Measurements from ENCODE around the gene CCDC157. TPM values are rescaled to one million over a fixed set of nuclear protein-coding genes. Genes with fewer than 3 reads are reported as not detected.

CCDC157 gene
- total RNA-seq, 1 experiment from 2014 or later: 0.82 TPM

- H4K20me1 ChIP-seq (ENCODE audit: insufficient read depth, low read depth, low read length): no peaks in the 10 kb centered on the region
- no peaks in the 10 kb centered on the region for H3K79me2 ChIP-seq (ENCODE audit: low read length)
Observed at GRCh38 chr22:30338802-30339201, 18.0 kb upstream of the CCDC157 start.

GRCh38 chr22:30340911-30341685 lies 15.7 kb upstream of the CCDC157 start:
- no peak overlapping the region for H2AFZ ChIP-seq (ENCODE audit: low read length)
- no peaks in the 10 kb centered on the region for H3K9me2 ChIP-seq (replicated peaks; ENCODE audit: insufficient read depth, low read length)
- no peaks in the 10 kb centered on the region for H3K79me2 ChIP-seq (ENCODE audit: low read length)
- H3K4me1 ChIP-seq (ENCODE audit: low read length): no peaks in the 10 kb centered on the region
- H3K9me3 ChIP-seq (ENCODE audit: low read length): no peaks in the 10 kb centered on the region
- H3K9ac ChIP-seq (ENCODE audit: low read length): no peak overlapping the region
- no peaks in the 10 kb centered on the region for H3K27me3 ChIP-seq (ENCODE audit: low read length)
- no peak overlapping the region for H3K4me3 ChIP-seq (ENCODE audit: low read length)
- H3K4me2 ChIP-seq (ENCODE audit: low read depth, low read length, poor library complexity, severe bottlenecking): no peak overlapping the region
- H3K36me3 ChIP-seq (ENCODE audit: insufficient read depth, low read length): peaks cover 54% of the 10 kb centered on the region
- H3K27ac ChIP-seq (ENCODE audit: low read length): no peak overlapping the region
- no peaks in the 10 kb centered on the region for H4K20me1 ChIP-seq (ENCODE audit: insufficient read depth, low read depth, low read length)
- DNase-seq: no peak

More at GRCh38 chr22:30338802-30339201, 18.0 kb upstream of the CCDC157 start:
- Histone ChIP-seq H3K9me3 (ENCODE audit: low read length) (no peaks in the 10 kb centered on the region), H2AFZ (ENCODE audit: low read length) (no peak overlapping the region), H3K4me2 (ENCODE audit: low read depth, low read length, poor library complexity, severe bottlenecking) (no peak overlapping the region), H3K36me3 (ENCODE audit: insufficient read depth, low read length) (peaks cover 47% of the 10 kb centered on the region), H3K9ac (ENCODE audit: low read length) (no peak overlapping the region), H3K4me1 (ENCODE audit: low read length) (no peaks in the 10 kb centered on the region), H3K4me3 (ENCODE audit: low read length) (no peak overlapping the region), H3K27ac (ENCODE audit: low read length) (no peak overlapping the region), H3K9me2 (replicated peaks; ENCODE audit: insufficient read depth, low read length) (no peaks in the 10 kb centered on the region), H3K27me3 (ENCODE audit: low read length) (no peaks in the 10 kb centered on the region)
- no peak for DNase-seq

GRCh38 chr22:30344447-30345200 lies 12.2 kb upstream of the CCDC157 start:
- Histone ChIP-seq H3K4me3 (ENCODE audit: low read length) (no peak overlapping the region), H3K9ac (ENCODE audit: low read length) (no peak overlapping the region), H3K9me2 (replicated peaks; ENCODE audit: insufficient read depth, low read length) (no peaks in the 10 kb centered on the region), H3K4me1 (ENCODE audit: low read length) (no peaks in the 10 kb centered on the region), H3K27ac (ENCODE audit: low read length) (no peak overlapping the region), H3K27me3 (ENCODE audit: low read length) (no peaks in the 10 kb centered on the region), H3K4me2 (ENCODE audit: low read depth, low read length, poor library complexity, severe bottlenecking) (no peak overlapping the region), H4K20me1 (ENCODE audit: insufficient read depth, low read depth, low read length) (0 out of 2 replicates have a peak, but pooled peaks cover 6% of the 10 kb centered on the region), H3K79me2 (ENCODE audit: low read length) (peaks cover 22% of the 10 kb centered on the region), H2AFZ (ENCODE audit: low read length) (no peak overlapping the region), H3K36me3 (ENCODE audit: insufficient read depth, low read length) (peaks cover 66% of the 10 kb centered on the region), H3K9me3 (ENCODE audit: low read length) (no peaks in the 10 kb centered on the region)
- no peak for DNase-seq

- Histone ChIP-seq H3K4me3 (ENCODE audit: low read length) (no peak overlapping the region), H3K27ac (ENCODE audit: low read length) (no peak overlapping the region), H3K9ac (ENCODE audit: low read length) (no peak overlapping the region), H3K9me2 (replicated peaks; ENCODE audit: insufficient read depth, low read length) (no peaks in the 10 kb centered on the region), H3K36me3 (ENCODE audit: insufficient read depth, low read length) (peaks cover 76% of the 10 kb centered on the region), H3K9me3 (ENCODE audit: low read length) (no peaks in the 10 kb centered on the region), H2AFZ (ENCODE audit: low read length) (no peak overlapping the region), H3K4me2 (ENCODE audit: low read depth, low read length, poor library complexity, severe bottlenecking) (no peak overlapping the region), H4K20me1 (ENCODE audit: insufficient read depth, low read depth, low read length) (peaks cover 9% of the 10 kb centered on the region; the same call in 1 of the 2 replicates), H3K4me1 (ENCODE audit: low read length) (no peaks in the 10 kb centered on the region), H3K27me3 (ENCODE audit: low read length) (no peaks in the 10 kb centered on the region), H3K79me2 (ENCODE audit: low read length) (peaks cover 48% of the 10 kb centered on the region)
- no peak for DNase-seq
Observed at GRCh38 chr22:30347255-30347892, 9.4 kb upstream of the CCDC157 start.

GRCh38 chr22:30348404-30348803 lies 8.4 kb upstream of the CCDC157 start:
- H3K9ac ChIP-seq (ENCODE audit: low read length): no peak overlapping the region
- no peak overlapping the region for H3K4me3 ChIP-seq (ENCODE audit: low read length)
- no peaks in the 10 kb centered on the region for H3K9me3 ChIP-seq (ENCODE audit: low read length)
- H3K9me2 ChIP-seq (replicated peaks; ENCODE audit: insufficient read depth, low read length): no peaks in the 10 kb centered on the region
- peaks cover 73% of the 10 kb centered on the region for H3K36me3 ChIP-seq (ENCODE audit: insufficient read depth, low read length)
- peaks cover 56% of the 10 kb centered on the region for H3K79me2 ChIP-seq (ENCODE audit: low read length)
- H3K27ac ChIP-seq (ENCODE audit: low read length): no peak overlapping the region
- no peaks in the 10 kb centered on the region for H3K4me1 ChIP-seq (ENCODE audit: low read length)
- no peak overlapping the region for H2AFZ ChIP-seq (ENCODE audit: low read length)
- DNase-seq: no peak
- H3K27me3 ChIP-seq (ENCODE audit: low read length): no peaks in the 10 kb centered on the region
- H3K4me2 ChIP-seq (ENCODE audit: low read depth, low read length, poor library complexity, severe bottlenecking): no peak overlapping the region
- peaks cover 9% of the 10 kb centered on the region; the same call in 1 of the 2 replicates for H4K20me1 ChIP-seq (ENCODE audit: insufficient read depth, low read depth, low read length)

- Histone ChIP-seq H4K20me1 (ENCODE audit: insufficient read depth, low read depth, low read length) (peaks cover 11% of the 10 kb centered on the region; the same call in 1 of the 2 replicates), H3K4me1 (ENCODE audit: low read length) (no peaks in the 10 kb centered on the region), H2AFZ (ENCODE audit: low read length) (no peak overlapping the region), H3K4me3 (ENCODE audit: low read length) (no peak overlapping the region), H3K36me3 (ENCODE audit: insufficient read depth, low read length) (peaks cover 69% of the 10 kb centered on the region), H3K4me2 (ENCODE audit: low read depth, low read length, poor library complexity, severe bottlenecking) (no peak overlapping the region), H3K9me3 (ENCODE audit: low read length) (no peaks in the 10 kb centered on the region), H3K27me3 (ENCODE audit: low read length) (no peaks in the 10 kb centered on the region), H3K27ac (ENCODE audit: low read length) (no peak overlapping the region), H3K9ac (ENCODE audit: low read length) (no peak overlapping the region), H3K79me2 (ENCODE audit: low read length) (peaks cover 60% of the 10 kb centered on the region), H3K9me2 (replicated peaks; ENCODE audit: insufficient read depth, low read length) (no peaks in the 10 kb centered on the region)
- DNase-seq: no peak
Observed at GRCh38 chr22:30348809-30349208, 8.0 kb upstream of the CCDC157 start.

GRCh38 chr22:30351226-30351625 lies 5.6 kb upstream of the CCDC157 start:
- no peak overlapping the region for H3K4me2 ChIP-seq (ENCODE audit: low read depth, low read length, poor library complexity, severe bottlenecking)
- no peak overlapping the region for H3K27ac ChIP-seq (ENCODE audit: low read length)
- no peak overlapping the region for H2AFZ ChIP-seq (ENCODE audit: low read length)
- no peak for DNase-seq
- peaks cover 50% of the 10 kb centered on the region for H3K36me3 ChIP-seq (ENCODE audit: insufficient read depth, low read length)
- peaks cover 34% of the 10 kb centered on the region for H4K20me1 ChIP-seq (ENCODE audit: insufficient read depth, low read depth, low read length)
- peaks cover 84% of the 10 kb centered on the region for H3K79me2 ChIP-seq (ENCODE audit: low read length)
- H3K9me3 ChIP-seq (ENCODE audit: low read length): no peaks in the 10 kb centered on the region
- H3K4me1 ChIP-seq (ENCODE audit: low read length): peaks cover 18% of the 10 kb centered on the region
- H3K27me3 ChIP-seq (ENCODE audit: low read length): no peaks in the 10 kb centered on the region
- no peak overlapping the region for H3K4me3 ChIP-seq (ENCODE audit: low read length)
- H3K9me2 ChIP-seq (replicated peaks; ENCODE audit: insufficient read depth, low read length): no peaks in the 10 kb centered on the region
- no peak overlapping the region for H3K9ac ChIP-seq (ENCODE audit: low read length)

GRCh38 chr22:30354644-30355043 lies 2.2 kb upstream of the CCDC157 start:
- H3K27me3 ChIP-seq (ENCODE audit: low read length): no peaks in the 10 kb centered on the region
- peaks cover 28% of the 10 kb centered on the region for H4K20me1 ChIP-seq (ENCODE audit: insufficient read depth, low read depth, low read length)
- peak overlapping the region; percentile 82 for H3K4me2 ChIP-seq (ENCODE audit: low read depth, low read length, poor library complexity, severe bottlenecking)
- peaks cover 30% of the 10 kb centered on the region for H3K36me3 ChIP-seq (ENCODE audit: insufficient read depth, low read length)
- peak overlapping the region; percentile 91; the same call in 1 of the 2 replicates for H3K4me3 ChIP-seq (ENCODE audit: low read length)
- peak overlapping the region; percentile 90 for H3K9ac ChIP-seq (ENCODE audit: low read length)
- no peak for DNase-seq
- H3K9me2 ChIP-seq (replicated peaks; ENCODE audit: insufficient read depth, low read length): no peaks in the 10 kb centered on the region
- H2AFZ ChIP-seq (ENCODE audit: low read length): no peak overlapping the region
- H3K27ac ChIP-seq (ENCODE audit: low read length): no peak overlapping the region
- H3K79me2 ChIP-seq (ENCODE audit: low read length): peaks cover 66% of the 10 kb centered on the region
- no peaks in the 10 kb centered on the region for H3K9me3 ChIP-seq (ENCODE audit: low read length)
- H3K4me1 ChIP-seq (ENCODE audit: low read length): peaks cover 23% of the 10 kb centered on the region

Measured in Karpas-422 (cell line).